Activated T-helper 17 cell treated with anti-CD3 and anti-CD28 coated beads, Interleukin-2, amount 50 U/mL, for 72 hours (primary cell): ENCODE results near the gene PHF20. TPM values are rescaled to one million over a fixed set of nuclear protein-coding genes. Genes with fewer than 3 reads are reported as not detected.
"Not testable (repeated sequence)": the region's sequence is repeated elsewhere in the genome, so short reads cannot be mapped to it uniquely, and the experiment has no call there.

Experiments
- ATAC-seq: fragments of 150-1000 bp; cut with Tn5 transposase; replicated peaks from 2 replicates; pipeline ENCODE4 v1.10.0; 2021; ENCODE audit warnings: mild to moderate bottlenecking, moderate library complexity
- H3K27ac Mint-ChIP-seq: one replicate; pipeline ENCODE4 v1.8.0; 2022; ENCODE audit warnings: mixed read lengths
- H3K27me3 Mint-ChIP-seq: one replicate; pipeline ENCODE4 v1.8.0; 2022; ENCODE audit warnings: mixed read lengths
- H3K36me3 Mint-ChIP-seq: one replicate; pipeline ENCODE4 v1.8.0; 2022; ENCODE audit warnings: low read depth, mild to moderate bottlenecking, mixed read lengths
- H3K4me1 Mint-ChIP-seq: one replicate; pipeline ENCODE4 v1.8.0; 2022; ENCODE audit warnings: mixed read lengths
- H3K4me3 Mint-ChIP-seq: one replicate; pipeline ENCODE4 v1.8.0; 2022; ENCODE audit warnings: mild to moderate bottlenecking, mixed read lengths
- H3K9me3 Mint-ChIP-seq: one replicate; pipeline ENCODE4 v1.8.0; 2022; ENCODE audit warnings: mixed read lengths
- total RNA-seq, 2 donors: library from RNA; stranded (reverse); gene quantifications; one replicate each; pipeline ENCODE4 v1.2.3, GENCODE V29; 2022

PHF20 gene
- total RNA-seq, 2 donors from 2014 or later = 70.3 to 73.0 TPM

DNA sequence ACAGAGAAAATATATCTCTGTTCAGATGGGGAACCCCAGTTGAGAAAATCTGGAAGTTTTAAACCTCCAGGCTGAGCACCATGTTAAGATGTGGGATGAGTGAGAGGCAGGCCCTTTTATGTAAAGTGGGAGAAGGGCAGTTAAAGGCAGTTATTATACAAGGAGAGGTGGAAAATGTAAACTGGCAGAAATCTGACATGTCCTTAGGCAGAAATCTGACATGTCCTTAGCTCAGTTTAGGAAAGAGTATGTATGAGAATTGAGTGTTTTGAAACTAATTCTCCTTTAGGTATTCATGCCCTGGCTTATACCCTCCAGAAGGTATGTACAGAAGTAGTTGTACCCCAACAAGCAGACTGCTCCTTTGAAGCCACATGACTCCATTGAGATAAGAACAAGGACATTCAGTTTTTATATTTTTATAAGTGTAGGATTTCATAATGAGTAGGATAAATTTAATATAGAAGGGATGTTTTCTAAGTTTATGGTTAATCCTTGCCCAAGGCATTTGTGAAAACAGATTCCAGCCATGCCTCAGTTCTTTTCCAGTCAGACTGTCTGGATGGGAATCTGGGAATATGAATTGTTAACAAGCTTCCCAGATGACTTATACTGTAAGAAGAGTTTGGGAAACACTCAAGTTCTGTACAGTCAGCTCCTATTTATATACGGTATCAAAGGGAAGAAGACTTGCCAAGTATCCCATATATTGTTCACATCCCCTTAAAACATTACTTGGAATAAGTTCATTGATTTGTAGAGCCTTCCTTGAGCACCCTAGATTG is 94.8 kb downstream of the PHF20 start:
- Mint-ChIP-seq H3K4me1 (peaks cover 11% of the 10 kb centered on the region), H3K4me3 (no peak overlapping the region), H3K27ac (peak overlapping the region; percentile 73), H3K9me3 (no peaks in the 10 kb centered on the region), H3K36me3 (peaks cover 70% of the 10 kb centered on the region), H3K27me3 (no peaks in the 10 kb centered on the region)
- ATAC-seq = no peak

DNA sequence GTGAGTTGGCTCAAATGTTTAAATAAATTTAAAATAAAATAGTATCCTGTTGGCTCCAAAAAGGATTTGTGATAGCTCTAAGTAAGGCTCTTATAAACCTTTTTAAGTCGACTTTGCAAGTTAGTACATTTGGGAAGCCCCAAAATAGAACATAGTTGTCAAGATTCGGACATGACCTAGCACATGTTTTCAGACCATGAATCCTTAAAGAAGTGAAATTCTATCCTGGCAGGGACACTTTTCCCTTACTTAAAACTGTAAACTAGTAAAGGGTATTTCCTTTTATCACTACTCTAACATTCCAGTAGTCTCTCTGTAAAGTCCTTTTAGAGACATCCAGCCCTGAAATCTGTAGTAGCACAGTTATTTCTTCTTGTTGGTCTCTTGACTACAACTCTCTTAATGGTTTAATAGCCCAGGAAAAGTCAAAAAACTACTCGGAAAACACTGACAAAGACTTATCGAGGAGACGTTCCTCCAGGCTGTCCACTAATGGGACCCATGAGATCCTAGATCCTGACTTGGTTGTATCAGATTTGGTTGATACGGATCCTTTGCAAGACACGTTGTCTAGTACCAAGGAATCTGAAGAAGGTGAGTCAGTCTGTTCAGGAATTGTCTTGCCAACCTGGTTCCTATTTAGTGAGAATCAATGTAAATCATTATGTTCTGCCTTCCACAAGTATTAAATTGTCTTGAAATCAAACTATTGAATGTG is 98.9 kb downstream of the PHF20 start:
- H3K27ac Mint-ChIP-seq = peak overlapping the region; percentile 54
- ATAC-seq = no peak
- H3K4me1 Mint-ChIP-seq = peaks cover 17% of the 10 kb centered on the region
- H3K4me3 Mint-ChIP-seq = no peak overlapping the region
- no peaks in the 10 kb centered on the region for H3K27me3 Mint-ChIP-seq
- no peaks in the 10 kb centered on the region for H3K9me3 Mint-ChIP-seq
- H3K36me3 Mint-ChIP-seq = peaks cover 74% of the 10 kb centered on the region

DNA sequence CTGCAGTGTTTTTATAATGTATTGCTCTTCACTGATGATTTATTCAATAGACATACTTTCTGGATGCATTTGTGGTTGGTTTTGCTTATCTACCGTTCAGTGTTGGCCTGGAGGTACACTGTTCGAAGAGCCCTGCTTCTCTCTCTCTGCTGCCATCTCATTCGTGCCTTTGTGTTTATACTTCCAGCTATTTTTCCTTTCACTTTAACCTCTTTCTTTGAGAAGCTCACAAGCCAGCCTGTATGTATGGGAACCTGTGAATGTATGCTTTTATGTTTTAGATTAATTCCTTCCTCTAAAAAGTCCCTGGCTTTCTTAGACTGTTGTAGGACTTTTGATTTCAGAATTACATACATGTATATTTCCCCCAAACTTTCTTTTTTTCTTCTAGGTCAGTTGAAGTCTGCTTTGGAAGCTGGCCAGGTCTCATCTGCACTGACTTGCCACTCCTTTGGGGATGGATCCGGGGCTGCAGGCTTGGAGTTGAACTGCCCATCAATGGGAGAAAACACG is 99.5 kb downstream of the PHF20 start:
- no peak overlapping the region for H3K4me3 Mint-ChIP-seq
- H3K27ac Mint-ChIP-seq = peak overlapping the region; percentile 54
- no peak for ATAC-seq
- H3K9me3 Mint-ChIP-seq = no peaks in the 10 kb centered on the region
- H3K36me3 Mint-ChIP-seq = peaks cover 76% of the 10 kb centered on the region
- H3K4me1 Mint-ChIP-seq = peaks cover 17% of the 10 kb centered on the region
- H3K27me3 Mint-ChIP-seq = no peaks in the 10 kb centered on the region

DNA sequence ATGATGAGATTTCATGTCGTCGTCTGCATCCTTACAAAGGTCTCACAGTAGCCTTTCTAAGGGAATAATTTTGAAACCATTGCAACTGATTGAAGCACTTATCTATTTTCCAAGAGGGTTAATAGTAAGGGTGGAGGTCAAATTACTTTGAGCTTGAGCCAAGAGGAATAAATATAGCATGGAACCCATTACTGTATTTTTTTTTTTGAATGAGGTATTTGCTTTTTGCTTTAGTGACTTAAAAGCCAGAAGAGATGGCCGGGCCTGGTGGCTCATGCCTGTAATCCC is 104.2 kb downstream of the PHF20 start:
- H3K4me1 Mint-ChIP-seq = peaks cover 16% of the 10 kb centered on the region

DNA sequence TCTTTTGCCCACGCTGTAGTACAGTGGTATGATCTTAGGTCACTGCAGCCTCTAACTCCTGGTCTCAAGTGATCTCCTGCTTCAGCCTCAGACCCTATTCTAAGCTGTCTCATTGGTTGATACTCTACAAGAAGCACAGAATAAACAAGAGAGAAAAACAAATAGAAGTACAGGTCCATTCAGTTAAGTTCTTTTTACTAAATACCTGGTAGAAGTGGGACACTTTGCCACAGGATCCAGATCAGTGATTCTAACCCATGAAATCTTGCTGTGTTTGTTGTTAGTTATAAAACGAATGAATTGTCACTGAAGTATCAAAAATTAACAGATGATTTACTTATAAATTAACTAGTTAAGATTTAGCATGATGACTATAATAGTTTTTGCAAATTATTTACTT is 105.8 kb downstream of the PHF20 start:
- H3K9me3 Mint-ChIP-seq = no peaks in the 10 kb centered on the region
- peaks cover 11% of the 10 kb centered on the region for H3K4me1 Mint-ChIP-seq
- ATAC-seq = no peak
- no peaks in the 10 kb centered on the region for H3K27me3 Mint-ChIP-seq
- peaks cover 60% of the 10 kb centered on the region for H3K36me3 Mint-ChIP-seq
- H3K27ac Mint-ChIP-seq = no peak overlapping the region
- no peak overlapping the region for H3K4me3 Mint-ChIP-seq

More for the DNA sequence above, 104.2 kb downstream of the PHF20 start:
- peaks cover 71% of the 10 kb centered on the region for H3K36me3 Mint-ChIP-seq
- no peak overlapping the region for H3K4me3 Mint-ChIP-seq
- no peak for ATAC-seq
- no peaks in the 10 kb centered on the region for H3K9me3 Mint-ChIP-seq
- H3K27me3 Mint-ChIP-seq = no peaks in the 10 kb centered on the region
- peak overlapping the region; percentile 27 for H3K27ac Mint-ChIP-seq

DNA sequence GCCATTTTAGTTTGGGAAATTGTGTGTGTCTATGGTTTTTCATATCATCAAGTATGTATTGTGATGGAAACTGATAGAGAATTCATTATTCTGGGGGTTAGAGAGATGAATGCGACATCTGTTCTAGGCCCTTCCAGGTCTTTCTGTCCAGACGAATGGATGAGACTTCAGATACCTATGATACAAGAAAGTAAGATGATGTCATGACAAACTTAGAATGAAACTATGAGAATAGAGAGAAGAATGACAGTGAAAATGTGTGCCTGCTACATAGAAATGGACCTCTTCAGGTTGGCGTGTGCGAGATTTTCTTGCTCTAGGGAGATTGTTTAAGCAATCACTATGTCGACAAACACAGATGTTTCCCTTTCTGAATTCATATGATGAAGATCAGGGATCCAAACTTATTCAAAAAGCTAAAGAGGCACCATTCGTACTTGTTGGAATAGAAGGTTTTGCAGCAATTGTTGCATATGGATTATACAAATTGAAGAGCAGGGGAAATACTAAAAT is 106.4 kb downstream of the PHF20 start:
- H3K36me3 Mint-ChIP-seq = peaks cover 57% of the 10 kb centered on the region

DNA sequence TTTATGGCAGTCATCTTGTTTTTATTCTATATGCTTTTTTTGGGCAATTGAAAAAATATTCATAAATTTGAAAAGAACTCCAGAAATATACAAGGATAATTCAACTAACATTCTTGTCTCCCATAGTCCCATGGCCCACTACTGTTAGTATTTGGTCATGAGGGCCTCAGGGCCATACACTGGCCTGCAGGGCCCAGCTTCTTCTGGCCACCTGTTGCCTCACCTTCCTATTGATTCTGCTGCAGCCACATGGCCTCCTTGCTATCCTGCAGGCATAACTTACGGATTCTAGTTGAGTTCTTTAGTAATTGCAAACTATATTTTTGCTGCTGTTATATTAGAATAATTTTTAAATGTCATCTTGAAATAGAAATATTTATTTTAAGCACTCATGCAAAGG is 109.9 kb downstream of the PHF20 start:
- H3K9me3 Mint-ChIP-seq = no peaks in the 10 kb centered on the region
- no peaks in the 10 kb centered on the region for H3K27me3 Mint-ChIP-seq
- H3K27ac Mint-ChIP-seq = no peak overlapping the region
- no peak overlapping the region for H3K4me3 Mint-ChIP-seq
- ATAC-seq = no peak
- peaks cover 10% of the 10 kb centered on the region for H3K4me1 Mint-ChIP-seq
- H3K36me3 Mint-ChIP-seq = peaks cover 51% of the 10 kb centered on the region

More for the DNA sequence above, 106.4 kb downstream of the PHF20 start:
- Mint-ChIP-seq H3K27me3 (no peaks in the 10 kb centered on the region), H3K27ac (no peak overlapping the region), H3K9me3 (no peaks in the 10 kb centered on the region), H3K4me3 (no peak overlapping the region), H3K4me1 (peaks cover 11% of the 10 kb centered on the region)
- no peak for ATAC-seq

DNA sequence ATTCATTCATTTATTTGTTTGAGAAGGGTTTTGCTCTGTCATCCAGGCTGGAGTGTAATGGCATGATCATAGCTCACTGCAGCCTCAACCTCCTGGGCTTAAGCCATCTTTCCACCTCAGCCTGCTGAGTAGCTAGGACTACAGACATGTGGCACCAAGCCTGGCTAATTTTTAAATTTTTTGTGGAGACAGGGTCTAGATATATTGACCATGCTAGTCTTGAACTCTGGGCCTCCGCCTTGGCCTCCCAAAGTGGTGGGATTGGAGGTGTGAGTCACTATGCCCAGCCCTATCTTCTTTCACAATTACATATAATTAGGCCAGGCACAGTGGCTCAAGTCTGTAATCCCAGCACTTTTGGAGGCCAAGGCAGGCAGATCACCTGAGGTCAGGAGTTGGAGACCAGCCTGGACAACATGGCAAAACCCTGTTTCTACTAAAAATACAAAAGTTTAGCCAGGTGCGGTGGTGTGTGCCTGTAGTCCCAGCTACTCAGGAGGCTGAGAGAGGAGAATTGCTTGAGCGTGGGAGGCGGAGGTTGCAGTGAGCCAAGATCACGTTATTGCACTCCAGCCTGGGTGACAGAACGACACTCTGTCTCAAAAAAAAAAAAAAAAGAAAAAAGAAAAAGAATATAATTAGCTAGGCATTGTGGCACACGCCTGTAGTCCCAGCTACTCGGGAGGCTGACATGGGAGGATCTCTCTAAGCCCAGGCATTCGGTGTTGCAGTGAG is 110.8 kb downstream of the PHF20 start:
- H3K27me3 Mint-ChIP-seq, H3K4me3 Mint-ChIP-seq, ATAC-seq, H3K9me3 Mint-ChIP-seq, H3K27ac Mint-ChIP-seq: not testable (repeated sequence)
- H3K36me3 Mint-ChIP-seq = peaks cover 50% of the 10 kb centered on the region
- peaks cover 10% of the 10 kb centered on the region for H3K4me1 Mint-ChIP-seq

DNA sequence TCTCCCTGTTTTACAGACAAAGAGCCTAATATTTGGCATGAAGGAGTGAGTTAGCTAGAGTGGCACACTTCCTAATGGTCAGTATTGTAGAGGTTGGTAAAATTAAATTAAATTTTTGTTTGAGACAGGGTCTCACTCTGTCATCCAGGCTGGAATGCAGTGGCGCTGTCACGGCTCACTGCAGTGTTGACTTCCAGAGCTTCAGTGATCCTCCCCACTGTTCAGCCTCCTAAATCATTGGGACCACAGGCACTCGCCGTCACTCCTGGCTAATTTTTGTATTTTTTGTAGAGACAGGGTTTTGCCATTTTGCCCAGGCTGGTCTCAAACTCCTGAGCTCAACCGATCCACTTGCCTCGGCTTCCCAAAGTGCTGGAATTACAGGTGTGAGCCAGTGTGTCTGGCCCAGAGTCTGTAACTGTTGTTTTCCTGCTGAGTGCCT is 111.5 kb downstream of the PHF20 start:
- Mint-ChIP-seq H3K27me3 (no peaks in the 10 kb centered on the region), H3K4me1 (peaks cover 6% of the 10 kb centered on the region), H3K9me3 (no peaks in the 10 kb centered on the region), H3K4me3 (no peak overlapping the region), H3K36me3 (peaks cover 42% of the 10 kb centered on the region), H3K27ac (no peak overlapping the region)
- no peak for ATAC-seq

DNA sequence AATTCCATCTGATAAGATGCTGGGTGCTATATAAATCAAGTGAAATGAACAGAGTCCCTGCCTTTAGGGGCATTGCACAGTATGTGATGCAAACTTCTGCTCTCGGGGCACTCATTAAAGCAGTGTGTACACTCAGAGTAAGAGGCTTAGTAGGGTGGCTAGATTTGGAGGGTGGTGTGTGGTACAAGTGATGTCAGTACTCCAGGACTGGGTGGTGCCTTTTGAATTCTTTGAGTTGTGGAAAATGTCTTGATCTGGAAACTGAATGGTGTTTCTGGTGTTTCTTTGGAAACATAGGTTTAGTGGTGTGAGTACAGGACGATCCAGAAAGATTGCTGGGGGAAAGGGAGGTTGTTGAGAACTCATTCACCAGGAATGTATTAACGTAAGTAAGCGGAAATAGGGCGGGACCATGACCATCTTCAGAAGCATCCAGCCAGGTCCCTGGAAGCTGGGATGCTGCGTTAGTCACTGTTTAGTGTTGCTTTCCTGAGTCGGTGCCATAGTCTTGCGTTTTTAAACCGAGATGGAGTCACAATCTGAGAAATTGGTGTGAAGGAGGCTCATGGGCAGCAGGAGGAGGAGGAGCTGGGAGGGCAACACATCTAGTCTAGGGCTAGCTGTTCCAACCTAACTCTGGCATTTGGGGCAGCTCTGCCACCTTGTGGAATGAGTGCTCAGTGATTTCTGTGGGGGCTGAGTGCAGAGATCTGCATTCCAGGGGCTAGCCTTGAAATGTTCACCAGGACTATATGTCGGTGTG is 112.1 kb downstream of the PHF20 start:
- no peaks in the 10 kb centered on the region for H3K9me3 Mint-ChIP-seq
- H3K27ac Mint-ChIP-seq = peak overlapping the region; percentile 36
- peaks cover 37% of the 10 kb centered on the region for H3K36me3 Mint-ChIP-seq
- H3K4me3 Mint-ChIP-seq = no peak overlapping the region
- H3K4me1 Mint-ChIP-seq = peaks cover 5% of the 10 kb centered on the region
- H3K27me3 Mint-ChIP-seq = no peaks in the 10 kb centered on the region
- ATAC-seq = peak; percentile 82

DNA sequence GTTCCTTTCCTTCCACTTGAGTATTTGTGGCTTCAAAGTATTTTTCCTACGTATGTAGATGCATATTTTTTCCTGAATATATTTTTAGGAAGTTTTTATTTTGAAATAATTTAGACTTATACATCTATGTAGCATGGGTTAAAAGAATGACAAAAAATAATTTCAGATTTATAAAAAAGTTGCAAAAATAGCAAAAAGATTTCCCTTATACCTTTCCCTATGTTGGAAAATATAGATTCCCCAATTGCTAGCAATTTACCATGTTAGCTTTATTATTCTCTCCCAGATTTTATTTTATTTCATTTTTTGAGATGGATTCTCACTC is 112.7 kb downstream of the PHF20 start:
- Mint-ChIP-seq H3K4me1 (peaks cover 5% of the 10 kb centered on the region), H3K36me3 (peaks cover 36% of the 10 kb centered on the region), H3K4me3 (no peak overlapping the region), H3K9me3 (no peaks in the 10 kb centered on the region), H3K27ac (no peak overlapping the region), H3K27me3 (no peaks in the 10 kb centered on the region)
- no peak for ATAC-seq

DNA sequence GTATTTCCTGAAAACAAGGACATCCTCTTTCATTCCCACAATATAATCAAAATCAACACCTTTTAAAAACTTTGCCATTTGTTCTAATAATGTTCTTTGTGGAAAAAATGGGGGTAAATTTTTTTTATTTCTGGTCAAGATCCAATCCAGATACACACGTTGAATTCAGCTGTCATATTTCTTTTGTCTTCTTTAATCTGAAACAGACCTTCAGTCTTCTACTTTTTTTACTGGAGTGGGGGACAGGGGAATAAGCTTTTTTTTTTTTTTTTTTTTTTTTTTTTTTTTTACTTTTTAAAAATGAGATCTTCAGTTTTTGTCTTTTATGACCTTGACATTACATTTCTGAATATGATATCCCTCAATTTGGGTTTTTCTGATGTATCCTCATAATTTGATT is 113.4 kb downstream of the PHF20 start:
- peaks cover 29% of the 10 kb centered on the region for H3K36me3 Mint-ChIP-seq
- peaks cover 5% of the 10 kb centered on the region for H3K4me1 Mint-ChIP-seq
- H3K9me3 Mint-ChIP-seq = no peaks in the 10 kb centered on the region
- H3K4me3 Mint-ChIP-seq = no peak overlapping the region
- no peak for ATAC-seq
- no peaks in the 10 kb centered on the region for H3K27me3 Mint-ChIP-seq
- no peak overlapping the region for H3K27ac Mint-ChIP-seq

DNA sequence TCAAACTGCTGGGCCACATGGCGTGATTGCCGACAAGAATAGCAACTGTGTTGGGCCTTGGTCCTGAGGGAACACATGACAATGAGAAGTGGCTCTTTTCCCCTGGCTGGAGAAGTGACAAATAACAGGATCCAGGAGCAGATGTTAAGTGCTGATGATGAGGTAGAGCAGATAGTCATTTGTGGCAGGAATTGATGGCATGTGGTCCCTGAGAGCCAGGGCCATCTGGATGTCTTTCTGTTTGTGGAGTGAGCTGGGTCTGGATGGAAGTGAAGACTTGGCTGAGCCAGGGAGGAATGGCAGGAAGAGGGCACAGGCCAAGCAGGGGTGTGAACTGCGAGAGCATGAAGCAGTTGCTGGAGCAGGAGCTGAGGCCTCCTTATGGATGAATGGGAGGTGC is 114.7 kb downstream of the PHF20 start:
- peak overlapping the region; percentile 47 for H3K27ac Mint-ChIP-seq
- no peaks in the 10 kb centered on the region for H3K9me3 Mint-ChIP-seq
- H3K36me3 Mint-ChIP-seq = peaks cover 42% of the 10 kb centered on the region
- H3K4me3 Mint-ChIP-seq = no peak overlapping the region
- H3K4me1 Mint-ChIP-seq = peaks cover 5% of the 10 kb centered on the region
- no peaks in the 10 kb centered on the region for H3K27me3 Mint-ChIP-seq
- no peak for ATAC-seq
